Activated CD4-positive, alpha-beta T cell treated with anti-CD3 and anti-CD28 coated beads for 24 hours (primary cell): Measurements from ENCODE around the gene INHBC.

Experiments used
- DNase-seq, 2 donors: peaks; one replicate each; pipeline ENCODE4 v3.0.0-alpha.2; 2020; ENCODE audit warnings: low read depth in 2 of 2

INHBC gene

GRCh38 chr12:57469296-57470164 is 34.9 kb downstream of the INHBC start:
- DNase-seq: no peak

DNA sequence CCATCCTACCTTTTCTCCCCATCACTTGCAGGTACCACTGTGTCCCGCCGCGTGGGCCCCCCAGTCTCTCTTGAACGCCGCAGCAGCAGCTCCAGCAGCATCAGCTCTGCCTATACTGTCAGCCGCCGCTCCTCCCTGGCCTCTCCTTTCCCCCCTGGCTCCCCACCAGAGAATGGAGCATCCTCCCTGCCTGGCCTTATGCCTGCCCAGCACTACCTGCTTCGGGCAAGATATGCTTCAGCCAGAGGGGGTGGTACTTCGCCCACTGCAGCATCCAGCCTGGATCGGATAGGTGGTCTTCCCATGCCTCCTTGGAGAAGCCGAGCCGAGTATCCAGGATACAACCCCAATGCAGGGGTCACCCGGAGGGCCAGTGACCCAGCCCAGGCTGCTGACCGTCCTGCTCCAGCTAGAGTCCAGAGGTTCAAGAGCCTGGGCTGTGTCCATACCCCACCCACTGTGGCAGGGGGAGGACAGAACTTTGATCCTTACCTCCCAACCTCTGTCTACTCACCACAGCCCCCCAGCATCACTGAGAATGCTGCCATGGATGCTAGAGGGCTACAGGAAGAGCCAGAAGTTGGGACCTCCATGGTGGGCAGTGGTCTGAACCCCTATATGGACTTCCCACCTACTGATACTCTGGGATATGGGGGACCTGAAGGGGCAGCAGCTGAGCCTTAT is 35.8 kb downstream of the INHBC start:
- DNase-seq: no peak

DNA sequence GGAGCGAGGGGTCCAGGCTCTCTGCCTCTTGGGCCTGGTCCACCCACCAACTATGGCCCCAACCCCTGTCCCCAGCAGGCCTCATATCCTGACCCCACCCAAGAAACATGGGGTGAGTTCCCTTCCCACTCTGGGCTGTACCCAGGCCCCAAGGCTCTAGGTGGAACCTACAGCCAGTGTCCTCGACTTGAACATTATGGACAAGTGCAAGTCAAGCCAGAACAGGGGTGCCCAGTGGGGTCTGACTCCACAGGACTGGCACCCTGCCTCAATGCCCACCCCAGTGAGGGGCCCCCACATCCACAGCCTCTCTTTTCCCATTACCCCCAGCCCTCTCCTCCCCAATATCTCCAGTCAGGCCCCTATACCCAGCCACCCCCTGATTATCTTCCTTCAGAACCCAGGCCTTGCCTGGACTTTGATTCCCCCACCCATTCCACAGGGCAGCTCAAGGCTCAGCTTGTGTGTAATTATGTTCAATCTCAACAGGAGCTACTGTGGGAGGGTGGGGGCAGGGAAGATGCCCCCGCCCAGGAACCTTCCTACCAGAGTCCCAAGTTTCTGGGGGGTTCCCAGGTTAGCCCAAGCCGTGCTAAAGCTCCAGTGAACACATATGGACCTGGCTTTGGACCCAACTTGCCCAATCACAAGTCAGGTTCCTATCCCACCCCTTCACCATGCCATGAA is 36.5 kb downstream of the INHBC start:
- DNase-seq: no peak

DNA sequence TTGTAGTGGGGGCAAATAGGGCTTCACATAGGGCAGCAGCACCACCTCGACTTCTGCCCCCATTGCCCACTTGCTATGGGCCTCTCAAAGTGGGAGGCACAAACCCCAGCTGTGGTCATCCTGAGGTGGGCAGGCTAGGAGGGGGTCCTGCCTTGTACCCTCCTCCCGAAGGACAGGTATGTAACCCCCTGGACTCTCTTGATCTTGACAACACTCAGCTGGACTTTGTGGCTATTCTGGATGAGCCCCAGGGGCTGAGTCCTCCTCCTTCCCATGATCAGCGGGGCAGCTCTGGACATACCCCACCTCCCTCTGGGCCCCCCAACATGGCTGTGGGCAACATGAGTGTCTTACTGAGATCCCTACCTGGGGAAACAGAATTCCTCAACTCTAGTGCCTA is 37.1 kb downstream of the INHBC start:
- no peak for DNase-seq

DNA sequence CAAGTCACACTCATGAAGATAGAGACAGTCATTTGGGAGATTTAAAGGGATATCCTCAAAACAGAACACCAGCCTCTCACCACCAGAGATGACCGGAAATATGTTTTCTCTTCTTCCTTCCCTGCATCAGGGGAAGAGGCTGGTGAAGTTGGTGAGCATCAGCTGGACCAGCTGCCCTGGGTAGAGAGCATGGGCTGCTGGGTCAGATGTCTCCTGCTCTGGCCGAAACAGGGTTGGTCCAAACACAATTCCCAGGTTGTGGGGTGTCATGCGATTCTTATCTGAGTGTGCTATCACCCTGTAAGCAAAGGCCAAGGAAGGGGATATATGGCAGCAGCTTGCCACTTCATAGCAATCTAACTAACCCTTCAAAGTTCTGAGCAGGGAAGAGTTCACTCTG is 37.8 kb downstream of the INHBC start:
- DNase-seq: no peak

DNA sequence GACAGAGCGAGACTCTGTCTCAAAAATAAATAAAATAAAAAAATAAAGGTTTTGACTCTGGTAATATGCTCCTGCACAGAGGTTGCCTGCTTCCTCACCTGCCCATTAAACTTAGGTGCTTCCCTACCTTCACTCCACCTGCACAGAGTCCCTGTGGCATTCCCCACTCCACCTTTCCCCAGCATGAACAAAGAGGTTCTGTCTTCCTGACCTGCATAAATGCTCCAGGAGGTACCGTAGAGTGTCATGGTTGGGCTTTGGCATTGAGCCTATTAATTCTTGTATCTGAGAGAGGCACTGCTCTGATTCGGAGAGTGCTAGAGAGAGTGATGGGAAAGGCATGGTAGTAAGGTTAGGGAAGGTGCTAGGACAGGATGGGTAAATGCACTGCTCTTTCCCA is 38.8 kb downstream of the INHBC start:
- no peak for DNase-seq

GRCh38 chr12:57473886-57474285 is 39.3 kb downstream of the INHBC start:
- DNase-seq: no peak

DNA sequence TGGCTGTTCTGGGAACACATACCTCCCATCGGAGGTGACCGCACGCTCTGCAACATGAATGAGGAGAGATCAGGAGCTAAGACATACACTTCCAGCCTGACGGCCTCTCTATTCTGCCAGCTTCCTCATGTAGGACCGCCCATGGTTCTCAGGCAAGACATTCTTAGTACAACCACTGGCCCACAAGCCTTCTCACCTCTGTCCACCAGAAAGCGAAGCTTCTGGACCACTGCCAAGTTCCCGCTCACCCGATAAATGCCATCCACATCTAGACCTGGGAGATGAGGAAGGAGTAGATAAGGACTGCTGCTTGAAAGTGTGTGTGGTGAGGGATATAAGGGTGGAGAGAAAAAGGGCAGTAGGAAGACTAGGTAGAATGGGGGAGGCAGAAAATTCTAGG is 39.8 kb downstream of the INHBC start:
- DNase-seq: no peak

DNA sequence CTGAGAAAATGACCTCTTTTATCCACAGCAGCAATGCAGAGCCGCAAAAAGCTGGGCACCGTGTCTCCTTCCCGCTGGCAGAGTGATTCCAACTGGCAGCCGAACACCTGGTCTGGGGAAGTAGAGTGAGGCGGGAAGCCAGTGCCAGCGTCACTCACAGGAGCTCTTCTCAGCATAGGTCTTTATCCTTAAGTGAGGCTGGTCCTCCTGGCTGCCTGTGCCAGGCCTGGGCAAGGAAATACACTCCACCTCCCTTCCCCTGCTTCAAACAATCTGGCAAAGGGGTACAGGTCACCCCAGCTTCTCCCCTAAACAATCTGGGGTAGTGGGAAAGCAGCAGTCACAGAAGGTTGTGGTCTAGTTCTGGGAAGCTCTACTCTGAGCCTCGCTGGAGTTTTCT is 40.3 kb downstream of the INHBC start:
- DNase-seq: no peak

DNA sequence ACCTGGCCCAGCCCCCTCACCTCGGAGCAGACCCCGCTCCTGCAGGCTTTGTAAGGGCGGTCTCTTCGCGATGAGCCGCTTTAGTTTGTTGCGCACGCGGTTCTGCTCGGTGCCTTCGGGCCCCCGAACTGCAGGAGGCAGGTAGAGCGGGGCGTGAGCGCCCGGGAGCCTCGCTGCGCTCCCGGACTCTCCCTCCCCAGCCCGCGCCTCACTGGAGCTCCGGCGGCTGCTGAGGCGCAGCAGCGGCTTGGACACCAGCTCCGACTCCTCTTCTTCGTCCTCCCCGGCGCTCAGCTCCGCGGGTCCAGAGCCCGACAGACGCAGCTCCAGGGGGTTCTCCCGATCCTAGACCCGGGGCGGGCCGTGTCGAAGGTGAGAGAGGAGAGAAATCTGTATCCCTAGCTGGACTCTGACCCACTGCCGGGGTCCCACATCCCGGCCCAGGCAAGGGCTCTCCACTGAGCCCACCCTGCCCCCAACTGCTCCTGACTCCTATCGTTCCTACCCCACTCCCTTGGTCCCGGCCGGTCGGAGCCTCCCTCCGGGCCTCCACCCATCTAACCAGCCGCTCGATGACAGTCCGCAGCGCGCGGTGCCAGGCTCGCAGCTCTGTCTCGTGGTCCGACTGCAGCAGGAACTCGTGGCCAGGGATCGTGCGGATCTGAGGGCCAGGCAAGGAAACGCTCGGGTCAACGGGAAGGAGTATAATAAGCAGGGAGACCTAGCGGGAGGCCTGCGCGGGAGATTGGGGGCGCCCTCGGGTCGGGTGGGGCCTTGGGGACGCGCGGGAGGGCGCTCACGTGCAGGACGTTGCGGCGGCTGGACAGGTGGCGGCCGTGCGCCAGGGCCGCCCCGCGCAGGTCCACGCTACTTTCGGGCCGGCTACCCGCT is 40.9 kb downstream of the INHBC start:
- no peak for DNase-seq

DNA sequence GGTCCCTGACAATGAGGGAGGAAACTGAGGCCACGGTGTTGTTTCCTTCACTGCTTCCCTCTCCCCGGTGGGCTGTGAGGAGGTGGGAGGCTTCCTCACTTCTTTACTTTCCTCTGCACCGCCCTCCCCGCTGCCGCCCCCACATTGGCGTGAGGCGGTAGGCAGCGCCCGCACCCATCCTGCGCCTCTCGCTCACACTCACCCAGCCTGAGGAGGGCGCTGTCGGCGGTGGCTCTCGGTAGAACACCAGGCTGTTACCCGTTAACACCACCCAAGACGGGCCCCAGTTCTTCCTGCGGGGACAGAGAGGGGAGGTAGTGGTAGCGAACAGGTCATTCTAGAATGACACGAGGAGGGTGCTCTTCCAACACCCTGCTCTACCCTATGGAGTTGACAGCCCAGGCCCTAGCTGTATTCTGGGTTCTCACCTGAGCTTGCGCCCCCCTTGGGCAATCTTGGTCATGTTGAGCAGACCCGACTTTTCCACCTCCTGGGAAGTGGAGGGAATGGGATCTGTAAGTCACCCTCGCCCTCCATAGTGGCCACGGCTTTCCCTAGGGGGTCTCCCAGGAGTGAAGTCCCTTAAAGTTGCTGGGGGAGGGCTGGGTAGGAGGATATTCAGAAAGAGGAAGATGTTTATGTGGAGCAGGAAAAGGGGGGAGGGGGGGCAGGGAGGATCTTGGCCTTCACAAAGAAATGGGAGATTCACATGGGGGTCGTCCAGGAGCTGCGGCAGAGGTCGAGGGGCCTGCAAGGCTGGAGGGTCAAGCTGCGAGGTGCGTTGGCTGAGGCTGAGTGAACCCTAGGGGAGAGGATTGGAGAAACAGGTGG is 41.8 kb downstream of the INHBC start:
- DNase-seq: peak; percentile 68 to 74

GRCh38 chr12:57476993-57477709 is 42.6 kb downstream of the INHBC start:
- DNase-seq: no peak

DNA sequence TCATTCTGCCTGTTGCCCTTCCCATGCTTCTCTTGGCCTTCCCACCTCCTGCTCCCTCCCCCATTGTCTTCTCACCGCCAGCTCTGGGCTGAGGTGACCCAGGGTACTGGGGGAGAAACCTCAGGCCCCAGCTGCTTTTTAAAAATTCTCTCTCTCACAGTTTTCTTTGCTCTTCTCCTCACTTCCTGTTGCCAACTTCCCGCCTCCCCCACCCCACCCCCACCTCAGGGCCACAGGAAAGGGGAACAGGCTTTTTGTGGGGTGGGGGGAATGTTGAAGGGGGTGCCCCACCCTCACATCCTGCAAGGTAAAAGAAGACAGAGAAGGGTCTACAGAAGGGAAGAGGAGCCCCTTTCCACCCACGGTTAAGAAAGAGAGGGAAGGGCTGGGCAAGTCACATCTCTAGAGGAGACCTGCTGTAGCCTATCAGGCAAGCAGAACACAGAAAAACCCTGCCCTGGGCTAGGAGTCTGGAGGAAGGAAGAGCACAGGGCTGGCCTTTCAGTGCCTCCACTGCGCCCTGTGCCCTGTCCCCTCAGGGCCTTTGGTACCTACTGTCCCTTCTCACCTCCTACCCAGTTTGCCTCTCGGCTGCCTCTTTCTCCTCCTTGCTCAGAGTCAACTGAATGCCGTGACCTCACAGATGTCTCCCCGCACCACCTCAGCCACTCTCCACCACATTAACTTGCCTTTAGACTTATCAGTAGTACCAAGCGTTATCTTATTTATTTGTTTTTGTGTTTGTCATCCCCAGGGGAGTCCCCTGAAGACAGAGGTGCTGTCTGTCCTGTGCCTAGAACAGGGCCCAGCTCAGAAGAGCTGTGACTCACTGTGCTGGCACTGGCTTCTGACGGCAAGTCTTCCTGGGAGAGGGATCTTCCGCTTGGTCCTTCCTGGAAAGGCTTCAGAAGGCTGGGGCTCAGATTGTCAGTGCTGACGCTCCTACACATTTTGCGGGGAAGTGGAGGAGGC is 43.4 kb downstream of the INHBC start:
- no peak for DNase-seq

GRCh38 chr12:57479043-57479375 is 44.4 kb downstream of the INHBC start:
- no peak for DNase-seq

DNA sequence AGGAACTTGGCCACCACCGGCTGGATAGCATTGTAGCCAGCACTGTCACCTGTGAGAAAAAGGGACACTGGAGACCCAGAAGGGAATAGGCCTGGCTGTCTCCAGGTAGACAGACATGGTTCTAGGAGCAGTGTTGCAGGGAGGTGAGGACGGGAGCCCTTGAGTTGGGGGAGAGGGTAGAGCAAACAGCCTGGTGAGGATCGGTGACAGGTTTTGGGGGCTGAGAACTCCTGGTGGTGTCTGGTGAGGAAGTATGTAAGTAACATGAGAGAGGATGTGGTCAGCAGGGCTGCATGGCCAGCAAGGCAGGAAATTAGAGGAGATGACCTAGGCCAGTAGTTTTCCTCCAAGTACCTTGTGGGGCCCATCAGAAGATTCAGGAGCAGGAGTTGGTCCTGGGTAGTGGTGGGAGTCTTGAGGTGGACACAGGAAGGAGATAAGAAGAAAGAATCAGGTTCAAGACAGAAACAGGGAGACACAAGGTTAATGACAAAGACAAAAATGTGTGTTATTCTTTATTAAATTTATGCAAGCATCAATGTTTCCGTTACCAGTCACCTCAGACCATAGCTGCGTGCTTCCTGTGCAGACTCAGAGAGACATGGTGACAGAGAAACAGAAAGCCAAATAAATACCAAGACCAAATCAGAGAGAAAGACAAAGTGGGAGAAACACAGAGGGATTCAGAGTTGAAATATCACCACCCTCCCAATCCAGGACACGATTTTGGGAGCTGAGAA is 45.0 kb downstream of the INHBC start, which contains the start of gene ARHGAP9:
ARHGAP9 (minus strand) TSS at position 491 of the 740 bp plus-strand sequence; CDS start at position 31, 460 bp downstream.
- no peak for DNase-seq

GRCh38 chr12:57481671-57482070 is 47.1 kb downstream of the INHBC start:
- DNase-seq: no peak

GRCh38 chr12:57483466-57483865 is 48.9 kb downstream of the INHBC start:
- no peak for DNase-seq

DNA sequence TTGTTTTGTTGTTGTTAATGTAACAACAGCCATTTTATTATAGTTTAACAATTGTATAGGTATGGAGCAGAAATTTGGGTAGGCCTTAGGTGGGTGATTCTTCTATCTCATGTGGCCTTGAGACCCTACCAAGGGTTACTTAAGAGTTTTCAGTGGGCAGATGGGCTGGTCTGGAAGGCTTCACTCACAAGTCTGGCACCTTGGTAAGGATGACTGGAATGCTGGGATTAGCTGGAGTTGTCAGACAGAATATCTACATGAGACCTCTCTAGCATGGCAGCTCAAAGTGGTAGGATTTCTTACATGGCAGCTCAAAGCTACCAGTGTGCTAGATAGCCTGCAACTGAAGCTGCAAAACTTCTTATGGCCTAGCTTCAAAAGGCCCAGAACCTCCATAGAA is 51.1 kb downstream of the INHBC start:
- no peak for DNase-seq
